ENCODE results near the gene MDN1. TPM values are rescaled to one million over a fixed set of nuclear protein-coding genes. Genes with fewer than 3 reads are reported as not detected.

Gene MDN1
- total RNA-seq, 2 donors from 2014 or later = 85.4 to 145 TPM

DNA sequence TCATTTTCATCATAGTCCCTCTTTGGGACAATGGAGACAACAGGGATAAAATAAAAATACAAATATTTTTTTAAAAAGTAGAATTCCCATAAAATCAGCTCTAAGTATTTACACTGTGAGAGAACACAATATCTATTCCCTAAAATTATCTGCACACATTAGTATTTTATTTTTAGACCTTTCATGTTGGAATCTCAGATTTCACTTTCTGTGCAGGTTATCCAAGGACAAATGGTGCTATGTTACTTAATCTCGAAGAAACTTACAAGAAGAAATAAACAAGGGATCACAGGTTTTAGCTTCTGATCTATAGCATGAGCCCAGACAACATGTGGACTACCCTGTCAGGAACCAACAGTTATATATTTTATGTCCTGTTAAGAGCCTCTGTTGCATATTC lies 158.0 kb downstream of the MDN1 start:
- DNase-seq = no peak
- Mint-ChIP-seq H3K27ac (peak overlapping the region; percentile 10), H3K27me3 (ENCODE audit: insufficient read depth) (no peaks in the 10 kb centered on the region), H3K36me3 (ENCODE audit: low read depth) (peaks cover 86% of the 10 kb centered on the region), H3K9me3 (no peaks in the 10 kb centered on the region), H3K4me1 (no peaks in the 10 kb centered on the region), H3K4me3 (no peak overlapping the region)
- Histone ChIP-seq H3K36me3 (ENCODE audit: control insufficient read depth, insufficient read depth, low read length) (peaks cover 94% of the 10 kb centered on the region), H3K4me1 (ENCODE audit: control insufficient read depth, insufficient read depth, low read length) (no peaks in the 10 kb centered on the region), H3K4me3 (ENCODE audit: low read length) (no peak overlapping the region), H3K9me3 (ENCODE audit: control insufficient read depth, low read length) (no peaks in the 10 kb centered on the region), H3K27ac (ENCODE audit: low read depth, low read length) (no peak overlapping the region), H3K27me3 (ENCODE audit: control insufficient read depth, insufficient read depth, low read length, poor library complexity, severe bottlenecking) (no peaks in the 10 kb centered on the region), H3K9ac (ENCODE audit: extremely low read depth, low read length, poor library complexity, severe bottlenecking) (no peak overlapping the region)
- TF ChIP-seq, protein P1, sequence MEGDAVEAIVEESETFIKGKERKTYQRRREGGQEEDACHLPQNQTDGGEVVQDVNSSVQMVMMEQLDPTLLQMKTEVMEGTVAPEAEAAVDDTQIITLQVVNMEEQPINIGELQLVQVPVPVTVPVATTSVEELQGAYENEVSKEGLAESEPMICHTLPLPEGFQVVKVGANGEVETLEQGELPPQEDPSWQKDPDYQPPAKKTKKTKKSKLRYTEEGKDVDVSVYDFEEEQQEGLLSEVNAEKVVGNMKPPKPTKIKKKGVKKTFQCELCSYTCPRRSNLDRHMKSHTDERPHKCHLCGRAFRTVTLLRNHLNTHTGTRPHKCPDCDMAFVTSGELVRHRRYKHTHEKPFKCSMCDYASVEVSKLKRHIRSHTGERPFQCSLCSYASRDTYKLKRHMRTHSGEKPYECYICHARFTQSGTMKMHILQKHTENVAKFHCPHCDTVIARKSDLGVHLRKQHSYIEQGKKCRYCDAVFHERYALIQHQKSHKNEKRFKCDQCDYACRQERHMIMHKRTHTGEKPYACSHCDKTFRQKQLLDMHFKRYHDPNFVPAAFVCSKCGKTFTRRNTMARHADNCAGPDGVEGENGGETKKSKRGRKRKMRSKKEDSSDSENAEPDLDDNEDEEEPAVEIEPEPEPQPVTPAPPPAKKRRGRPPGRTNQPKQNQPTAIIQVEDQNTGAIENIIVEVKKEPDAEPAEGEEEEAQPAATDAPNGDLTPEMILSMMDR (conservative IDR thresholded peaks at IDR 0.05) = no peak
- WGBS, 2 experiments (ENCODE audit: insufficient coverage in 1 of 2, insufficient read length in 1 of 2) = 98 to 100% methylated on average over 1 of the region's 1 CpG

DNA sequence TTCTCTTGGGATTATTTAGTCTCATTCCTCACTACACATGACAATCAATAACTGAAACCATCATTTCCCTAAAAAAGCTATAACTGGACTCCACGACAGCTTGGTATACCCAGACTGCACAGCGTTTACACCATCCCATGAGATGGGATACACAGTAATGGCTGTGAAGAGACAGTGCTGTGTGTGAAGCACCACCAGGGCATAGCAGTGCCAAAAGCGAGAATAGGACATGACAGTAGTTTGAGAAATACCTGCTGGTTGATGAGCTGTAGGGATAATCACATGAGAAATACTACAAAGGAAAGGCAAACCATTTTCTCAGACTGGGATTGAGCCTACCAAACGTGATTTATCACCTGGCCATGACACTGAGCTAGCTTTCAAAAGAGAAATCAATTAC lies 158.6 kb downstream of the MDN1 start:
- Histone ChIP-seq H3K27me3 (ENCODE audit: control insufficient read depth, insufficient read depth, low read length, poor library complexity, severe bottlenecking) (no peaks in the 10 kb centered on the region), H3K36me3 (ENCODE audit: control insufficient read depth, insufficient read depth, low read length) (peaks cover 94% of the 10 kb centered on the region), H3K4me3 (ENCODE audit: low read length) (no peak overlapping the region), H3K4me1 (ENCODE audit: control insufficient read depth, insufficient read depth, low read length) (no peaks in the 10 kb centered on the region), H3K27ac (ENCODE audit: low read depth, low read length) (no peak overlapping the region), H3K9me3 (ENCODE audit: control insufficient read depth, low read length) (no peaks in the 10 kb centered on the region), H3K9ac (ENCODE audit: extremely low read depth, low read length, poor library complexity, severe bottlenecking) (no peak overlapping the region)
- H3K9me3 Mint-ChIP-seq = no peaks in the 10 kb centered on the region
- no peak overlapping the region for H3K4me3 Mint-ChIP-seq
- no peaks in the 10 kb centered on the region for H3K4me1 Mint-ChIP-seq
- peak overlapping the region; percentile 10 for H3K27ac Mint-ChIP-seq
- DNase-seq = peak; percentile 5
- WGBS, 2 experiments (ENCODE audit: insufficient coverage in 1 of 2, insufficient read length in 1 of 2) = 92 to 96% methylated on average over 4 of the region's 4 CpGs
- peaks cover 86% of the 10 kb centered on the region for H3K36me3 Mint-ChIP-seq (ENCODE audit: low read depth)
- TF ChIP-seq, protein P1 (conservative IDR thresholded peaks at IDR 0.05) = no peak
- no peaks in the 10 kb centered on the region for H3K27me3 Mint-ChIP-seq (ENCODE audit: insufficient read depth)

DNA sequence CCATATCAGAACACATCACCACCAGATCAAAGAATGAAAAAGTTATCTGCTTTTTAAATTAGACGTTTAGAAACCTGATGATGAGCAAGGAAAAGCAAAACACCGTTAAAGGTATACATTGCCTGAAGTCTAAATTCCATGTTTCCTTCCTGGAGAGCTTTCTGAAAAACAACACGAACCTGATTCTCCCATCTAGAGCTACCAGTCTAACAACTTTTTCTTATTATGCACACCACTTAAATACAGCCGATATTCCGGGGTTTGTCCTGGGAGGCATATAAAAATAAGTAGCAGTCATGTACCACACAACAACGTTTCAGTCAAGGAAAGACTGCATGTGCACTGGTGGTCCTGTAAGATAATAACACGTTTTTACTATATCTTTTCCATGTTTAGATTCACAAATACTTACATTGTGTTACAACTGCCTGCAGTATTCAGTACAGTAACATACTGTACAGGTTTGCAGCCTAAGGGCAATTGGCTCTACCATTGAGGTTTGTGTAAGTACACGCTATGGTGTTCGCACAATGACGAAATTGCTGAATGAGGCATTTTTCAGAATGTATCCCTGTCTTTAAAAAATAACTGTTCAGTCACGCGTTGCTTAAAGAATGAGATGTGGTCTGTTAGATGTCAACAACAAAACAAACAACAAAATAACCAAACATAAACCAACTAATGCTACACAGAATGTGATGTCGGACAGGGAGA lies 162.0 kb downstream of the MDN1 start:
- Mint-ChIP-seq H3K36me3 (ENCODE audit: low read depth) (peaks cover 81% of the 10 kb centered on the region), H3K4me3 (no peak overlapping the region), H3K4me1 (no peaks in the 10 kb centered on the region), H3K27me3 (ENCODE audit: insufficient read depth) (no peaks in the 10 kb centered on the region), H3K9me3 (no peaks in the 10 kb centered on the region), H3K27ac (peak overlapping the region; percentile 40)
- WGBS, 2 experiments (ENCODE audit: insufficient coverage in 1 of 2, insufficient read length in 1 of 2) = 95 to 98% methylated on average over 5 to 13 of the region's 13 CpGs
- Histone ChIP-seq H3K27ac (ENCODE audit: low read depth, low read length) (no peak overlapping the region), H3K9me3 (ENCODE audit: control insufficient read depth, low read length) (no peaks in the 10 kb centered on the region), H3K4me1 (ENCODE audit: control insufficient read depth, insufficient read depth, low read length) (no peaks in the 10 kb centered on the region), H3K36me3 (ENCODE audit: control insufficient read depth, insufficient read depth, low read length) (peaks cover 95% of the 10 kb centered on the region), H3K27me3 (ENCODE audit: control insufficient read depth, insufficient read depth, low read length, poor library complexity, severe bottlenecking) (no peaks in the 10 kb centered on the region), H3K9ac (ENCODE audit: extremely low read depth, low read length, poor library complexity, severe bottlenecking) (no peak overlapping the region), H3K4me3 (ENCODE audit: low read length) (no peak overlapping the region)
- DNase-seq = no peak
- TF ChIP-seq, protein P1 (conservative IDR thresholded peaks at IDR 0.05) = no peak
